CD4-positive, CD25-positive, alpha-beta regulatory T cell (primary cell): ENCODE measurements around the gene PRR7. TPM values are rescaled to one million over a fixed set of nuclear protein-coding genes. Genes with fewer than 3 reads are reported as not detected.

ENCODE experiments used
- ATAC-seq, 2 donors: fragments of 150-1000 bp; cut with Tn5 transposase; one replicate each; pipeline ENCODE4 v1.10.0; 2021; ENCODE audit warnings: low read depth in 2 of 2, moderate number of reproducible peaks in 2 of 2, moderate library complexity in 1 of 2
- DNase-seq, 3 donors: peaks; one replicate each; pipeline versions ENCODE4 v3.0.0 to v3.0.0-alpha.2; 2012 to 2022; ENCODE audit warnings: mixed read lengths in 1 of 3
- H3K27ac ChIP-seq: one replicate; pipeline ENCODE4 v1.7.0; 2013; ENCODE audit warnings: mild to moderate bottlenecking, low read length; ENCODE audit not compliant: insufficient read depth, poor library complexity, severe bottlenecking
- H3K27me3 ChIP-seq: one replicate; pipeline ENCODE4 v1.7.0; 2013; ENCODE audit warnings: low read length; ENCODE audit not compliant: control insufficient read depth, insufficient read depth
- H3K36me3 ChIP-seq: one replicate; pipeline ENCODE4 v1.7.0; 2013; ENCODE audit warnings: mild to moderate bottlenecking, low read length, moderate library complexity; ENCODE audit not compliant: control insufficient read depth, insufficient read depth
- H3K4me1 ChIP-seq: 2 replicates; pipeline ENCODE4 v1.7.0; 2013; ENCODE audit warnings: mild to moderate bottlenecking, low read length; ENCODE audit not compliant: insufficient read depth, control insufficient read depth, poor library complexity, severe bottlenecking
- H3K4me3 ChIP-seq: one replicate; pipeline ENCODE4 v1.7.0; 2013; ENCODE audit warnings: low read depth, mild to moderate bottlenecking, low read length, moderate library complexity
- H3K9me3 ChIP-seq, 2 experiments: 1 replicate in 1 of 2; 2 replicates in 1 of 2; pipeline ENCODE4 v1.7.0; 2013; ENCODE audit warnings: low read length in 2 of 2, mild to moderate bottlenecking in 1 of 2, moderate library complexity in 1 of 2; ENCODE audit not compliant: control insufficient read depth in 2 of 2
- H3K27ac Mint-ChIP-seq, 3 donors: one replicate each; pipeline ENCODE4 v1.8.0; 2020 to 2022; ENCODE audit warnings: mild to moderate bottlenecking in 3 of 3, mixed read lengths in 3 of 3, moderate library complexity in 2 of 3
- H3K27me3 Mint-ChIP-seq: one replicate; pipeline ENCODE4 v1.8.0; 2022; ENCODE audit warnings: mild to moderate bottlenecking, mixed read lengths
- H3K36me3 Mint-ChIP-seq: one replicate; pipeline ENCODE4 v1.8.0; 2020; ENCODE audit warnings: mixed read lengths
- H3K4me1 Mint-ChIP-seq, 4 donors: one replicate each; pipeline ENCODE4 v1.8.0; 2020 to 2022; ENCODE audit warnings: mixed read lengths in 4 of 4, mild to moderate bottlenecking in 1 of 4
- H3K4me3 Mint-ChIP-seq, 4 donors: one replicate each; pipeline ENCODE4 v1.8.0; 2020 to 2022; ENCODE audit warnings: mild to moderate bottlenecking in 4 of 4, mixed read lengths in 4 of 4, moderate library complexity in 3 of 4
- H3K9me3 Mint-ChIP-seq, 7 donors: one replicate each; pipeline ENCODE4 v1.8.0; 2020 to 2022; ENCODE audit warnings: mixed read lengths in 7 of 7, mild to moderate bottlenecking in 3 of 7, moderate library complexity in 2 of 7
- polyA plus RNA-seq, 4 donors: library from polyadenylated mRNA; unstranded; fragments of 300-500 nt; fragmentation: Illumina TruSeq; gene quantifications; one replicate each; pipeline ENCODE4 v1.2.3, GENCODE V29; 2021
- total RNA-seq: library from RNA; stranded (reverse); gene quantifications from one replicate; pipeline ENCODE4 v1.2.3, GENCODE V29; 2022

PRR7 gene
- total and polyA plus RNA-seq, 5 donors from 2014 or later: 10.2 to 21.8 (median 12.6) TPM

DNA sequence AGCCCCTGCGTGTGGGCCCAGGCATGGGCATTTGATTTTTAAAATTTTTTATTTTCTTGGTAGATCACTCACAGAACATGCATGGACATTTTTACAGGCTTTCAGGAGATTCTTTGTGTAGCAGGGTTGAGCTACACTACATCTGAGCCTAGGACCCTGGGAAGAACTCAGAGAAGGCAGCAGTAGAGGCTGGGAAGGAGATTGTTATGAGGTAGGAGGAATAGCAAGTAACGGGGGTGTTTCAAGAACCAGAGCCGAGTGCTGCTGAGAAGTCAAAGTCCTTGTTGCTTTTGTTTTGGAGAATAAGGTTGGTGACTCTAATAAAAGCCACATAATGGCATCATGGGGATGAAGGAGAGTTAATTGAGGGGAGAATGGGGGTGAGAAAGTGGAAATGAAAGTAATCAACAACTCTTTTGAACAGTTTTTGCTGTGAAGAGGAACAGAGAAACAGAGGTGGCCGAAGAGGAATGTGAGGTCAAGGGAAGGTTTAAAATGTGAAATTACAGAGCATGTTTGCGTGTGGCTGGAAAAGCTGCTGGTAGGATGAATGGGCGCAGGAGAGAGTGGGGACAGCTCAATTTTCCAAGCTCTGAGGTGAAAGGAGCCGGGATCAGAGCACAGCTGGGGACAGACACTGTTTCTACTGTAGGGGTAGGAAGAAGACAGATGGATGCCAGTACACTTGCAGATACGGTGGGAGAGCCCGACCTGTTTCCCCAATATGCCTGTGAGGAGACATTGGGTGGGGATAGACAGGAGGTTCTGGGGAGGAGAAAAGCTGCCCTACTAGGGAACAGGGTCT is 55.5 kb downstream of the PRR7 start:
- no peaks in the 10 kb centered on the region for H3K9me3 Mint-ChIP-seq
- H3K36me3 Mint-ChIP-seq: no peaks in the 10 kb centered on the region
- no peak overlapping the region for H3K4me3 ChIP-seq
- H3K9me3 ChIP-seq: no peaks in the 10 kb centered on the region
- ATAC-seq: no peak
- H3K4me3 Mint-ChIP-seq: peak overlapping the region in 1 of 4 donors; percentile 57
- no peak overlapping the region for H3K27ac ChIP-seq
- peaks cover 3% of the 10 kb centered on the region for H3K27me3 ChIP-seq
- peaks cover 0 to 18% (median 7%) of the 10 kb centered on the region in 4 donors for H3K4me1 Mint-ChIP-seq
- H3K4me1 ChIP-seq: peaks cover 15% of the 10 kb centered on the region
- no peak for DNase-seq
- H3K27me3 Mint-ChIP-seq: peaks cover 9% of the 10 kb centered on the region
- no peaks in the 10 kb centered on the region for H3K36me3 ChIP-seq
- H3K27ac Mint-ChIP-seq: no peak overlapping the region

DNA sequence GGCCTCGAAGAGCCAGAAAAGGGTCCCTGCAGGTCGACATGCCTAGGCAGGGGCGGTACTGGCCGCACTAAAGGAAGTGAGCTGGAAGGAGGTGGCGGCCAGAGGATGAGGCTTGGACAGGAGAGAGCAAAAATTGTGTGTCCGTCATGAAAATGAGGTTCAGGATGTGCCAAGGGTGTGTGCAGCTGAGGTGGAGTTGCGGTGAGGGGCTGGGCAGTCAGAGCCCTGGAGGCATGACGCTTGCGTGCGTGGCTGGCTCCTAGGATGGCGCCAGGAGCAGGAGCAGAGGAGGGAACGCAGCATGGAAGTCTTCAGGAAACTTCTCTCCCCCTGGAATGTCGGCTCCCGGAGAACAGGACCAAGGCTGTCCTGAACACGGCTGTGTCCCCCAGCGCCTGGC is 56.3 kb downstream of the PRR7 start:
- H3K9me3 Mint-ChIP-seq: no peaks in the 10 kb centered on the region
- H3K27ac ChIP-seq: no peak overlapping the region
- H3K4me3 Mint-ChIP-seq: no peak overlapping the region

DNA sequence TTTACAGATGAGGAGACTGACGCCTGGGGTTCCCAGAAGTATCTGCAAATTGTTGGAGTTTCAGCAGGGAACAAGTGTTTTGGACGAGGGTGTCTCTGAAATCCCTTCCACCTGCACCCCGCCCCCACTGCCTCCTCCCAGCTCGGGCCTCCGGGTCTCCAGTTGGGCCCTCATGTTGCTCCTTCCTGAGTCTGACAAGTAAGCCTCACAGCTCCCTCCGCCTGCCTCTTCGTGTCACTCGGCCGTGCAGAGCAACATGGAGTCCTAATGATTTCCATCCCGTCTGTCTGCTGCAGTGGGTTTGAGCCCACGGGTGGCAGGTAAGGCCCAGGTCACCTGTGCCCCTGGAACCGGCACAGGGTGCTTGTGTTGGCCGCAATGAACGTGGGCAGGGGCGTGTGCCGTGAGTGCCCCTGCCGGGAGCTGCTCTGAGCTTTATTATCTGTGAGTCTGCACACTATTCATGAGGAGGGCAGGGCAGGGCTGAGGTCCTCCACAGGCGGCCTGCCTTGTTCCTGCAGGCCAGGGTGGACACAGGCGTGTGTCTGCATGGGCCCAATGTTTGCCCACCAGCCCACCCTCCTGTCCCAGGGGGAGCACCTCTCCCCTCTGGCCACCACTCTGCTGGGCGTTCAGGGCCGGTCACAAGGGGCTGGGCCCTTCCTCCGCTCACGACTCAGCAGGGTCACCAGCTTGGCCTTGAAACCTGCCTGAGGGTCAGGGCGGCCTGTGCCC is 56.9 kb downstream of the PRR7 start:
- H3K9me3 Mint-ChIP-seq: no peaks in the 10 kb centered on the region
- peak overlapping the region in 1 of 3 donors; percentile 26 for H3K27ac Mint-ChIP-seq
- Histone ChIP-seq H3K4me3 (no peak overlapping the region), H3K27ac (no peak overlapping the region), H3K9me3 (no peaks in the 10 kb centered on the region), H3K36me3 (no peaks in the 10 kb centered on the region), H3K4me1 (peaks cover 4% of the 10 kb centered on the region), H3K27me3 (peaks cover 2% of the 10 kb centered on the region)
- H3K27me3 Mint-ChIP-seq: peaks cover 7% of the 10 kb centered on the region
- DNase-seq (no peak), ATAC-seq (no peak)
- no peaks in the 10 kb centered on the region for H3K36me3 Mint-ChIP-seq
- H3K4me1 Mint-ChIP-seq: peaks cover 0 to 11% (median 6%) of the 10 kb centered on the region in 4 donors
- H3K4me3 Mint-ChIP-seq: no peak overlapping the region

More for the DNA sequence above, 56.3 kb downstream of the PRR7 start:
- Histone ChIP-seq H3K27me3 (peaks cover 3% of the 10 kb centered on the region), H3K36me3 (no peaks in the 10 kb centered on the region), H3K4me1 (peaks cover 10% of the 10 kb centered on the region), H3K4me3 (no peak overlapping the region), H3K9me3 (no peaks in the 10 kb centered on the region)
- Mint-ChIP-seq H3K27ac (no peak overlapping the region), H3K27me3 (peaks cover 9% of the 10 kb centered on the region), H3K36me3 (no peaks in the 10 kb centered on the region), H3K4me1 (peaks cover 0 to 15% (median 7%) of the 10 kb centered on the region in 4 donors)
- ATAC-seq (no peak), DNase-seq (no peak)

DNA sequence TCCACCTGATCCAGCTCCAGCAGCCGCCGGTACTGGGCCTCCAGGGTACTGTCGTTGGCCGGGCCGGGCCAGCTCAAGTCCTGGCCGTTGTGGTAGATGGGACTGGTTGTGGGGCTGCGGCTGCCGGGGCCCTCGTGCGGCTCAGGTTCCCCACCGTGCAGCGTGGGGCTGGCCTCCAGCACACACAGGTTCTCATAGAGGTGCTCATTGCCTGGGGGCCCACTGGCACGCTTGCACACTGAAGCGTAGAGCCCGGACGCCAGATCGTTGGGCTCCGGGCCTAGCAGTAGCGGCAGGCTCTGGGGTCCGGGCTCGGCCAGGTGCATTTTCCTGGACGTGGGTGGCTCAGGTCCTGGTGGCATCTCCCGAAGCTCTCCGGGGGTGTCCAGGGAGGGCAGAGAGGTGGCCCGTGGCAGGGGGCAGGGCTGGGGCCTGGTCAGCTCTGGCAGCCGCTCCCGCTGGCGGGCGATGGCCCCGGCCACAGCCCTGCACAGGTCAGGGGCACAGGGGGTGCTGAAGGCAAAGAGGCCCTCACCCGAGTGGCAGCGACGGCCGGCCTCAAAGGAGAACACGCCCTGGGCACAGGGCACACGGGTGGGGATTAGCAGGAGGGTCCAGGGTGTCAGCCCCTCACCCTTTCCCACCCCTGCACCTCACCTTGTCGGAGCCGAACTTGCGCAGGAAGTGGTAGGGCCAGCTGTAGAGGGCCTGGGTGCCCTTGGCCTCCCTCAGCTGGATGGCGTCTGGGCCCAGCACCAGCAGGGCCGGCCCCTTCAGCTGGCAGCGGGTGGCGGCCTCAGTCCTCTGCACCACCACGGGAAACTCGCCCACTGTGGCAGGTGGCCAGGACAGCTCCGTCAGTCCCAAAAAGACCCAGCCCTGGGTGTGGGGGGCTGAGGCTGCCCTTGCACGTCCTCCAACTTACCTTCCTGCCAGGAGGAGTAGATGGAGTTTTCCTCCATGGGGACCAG is 57.8 kb downstream of the PRR7 start:
- peaks cover 0 to 8% (median 4%) of the 10 kb centered on the region in 4 donors for H3K4me1 Mint-ChIP-seq
- H3K36me3 ChIP-seq: no peaks in the 10 kb centered on the region
- ATAC-seq (no peak), DNase-seq (no peak)
- peaks cover 4% of the 10 kb centered on the region for H3K4me1 ChIP-seq
- H3K36me3 Mint-ChIP-seq: no peaks in the 10 kb centered on the region
- H3K9me3 ChIP-seq: no peaks in the 10 kb centered on the region
- no peak overlapping the region for H3K4me3 ChIP-seq
- H3K4me3 Mint-ChIP-seq: peak overlapping the region in 1 of 4 donors; percentile 87
- no peaks in the 10 kb centered on the region for H3K27me3 ChIP-seq
- H3K27ac Mint-ChIP-seq: no peak overlapping the region
- no peaks in the 10 kb centered on the region for H3K9me3 Mint-ChIP-seq
- H3K27me3 Mint-ChIP-seq: no peaks in the 10 kb centered on the region
- H3K27ac ChIP-seq: no peak overlapping the region

DNA sequence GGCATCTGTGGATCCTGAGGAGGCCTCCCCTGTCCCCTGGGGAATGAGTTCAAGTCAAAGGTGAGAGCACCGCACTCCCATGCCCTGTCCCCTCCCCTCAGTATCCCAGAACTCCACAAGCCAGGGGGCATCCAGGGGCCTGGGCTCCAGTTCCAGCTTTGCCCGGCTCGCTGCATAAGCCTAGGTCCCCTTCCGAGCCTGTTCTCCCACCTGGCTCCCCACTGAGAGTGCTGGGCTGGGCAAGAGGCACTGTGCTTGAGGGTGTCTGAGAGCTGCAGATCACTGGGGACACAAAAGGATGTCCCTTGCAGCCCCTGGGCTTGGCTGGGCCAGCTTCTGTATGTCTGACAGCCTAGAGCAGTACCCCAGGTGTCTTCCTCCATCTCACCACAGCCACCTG is 58.5 kb downstream of the PRR7 start:
- DNase-seq (no peak), ATAC-seq (no peak)
- H3K4me1 Mint-ChIP-seq: peaks cover 0 to 6% (median 4%) of the 10 kb centered on the region in 4 donors
- no peak overlapping the region for H3K27ac Mint-ChIP-seq
- H3K4me3 Mint-ChIP-seq: peak overlapping the region in 1 of 4 donors; percentile 87
- no peaks in the 10 kb centered on the region for H3K27me3 Mint-ChIP-seq
- no peaks in the 10 kb centered on the region for H3K9me3 Mint-ChIP-seq
- peaks cover 4% of the 10 kb centered on the region for H3K4me1 ChIP-seq
- no peak overlapping the region for H3K4me3 ChIP-seq
- H3K36me3 Mint-ChIP-seq: no peaks in the 10 kb centered on the region
- no peaks in the 10 kb centered on the region for H3K9me3 ChIP-seq
- no peak overlapping the region for H3K27ac ChIP-seq
- no peaks in the 10 kb centered on the region for H3K27me3 ChIP-seq
- no peaks in the 10 kb centered on the region for H3K36me3 ChIP-seq

Other genes starting within 250 kb of the PRR7 start
- 15.3 TPM for gene RAB24, start 143.1 kb upstream of the PRR7 start, total RNA-seq
- 10 to 100 TPM in 2 of 4 donors, 1 to 10 TPM in 2; 5.1 to 12.8 (median 10.1) TPM for gene RAB24, start 143.1 kb upstream of the PRR7 start, polyA plus RNA-seq
- 60.6 TPM for gene PRELID1, start 143.0 kb upstream of the PRR7 start, total RNA-seq
- 100 to 1,000 TPM; 185 to 210 (median 192) TPM for gene PRELID1, start 143.0 kb upstream of the PRR7 start, polyA plus RNA-seq
- gene MXD3, start 134.9 kb upstream of the PRR7 start, total RNA-seq: 8.7 TPM
- 1 to 10 TPM in 1 of 4 donors, under 1 TPM in 3; 0.36 to 2.8 (median 0.84) TPM for gene MXD3, start 134.9 kb upstream of the PRR7 start, polyA plus RNA-seq
- gene LMAN2, start 95.1 kb upstream of the PRR7 start, total RNA-seq: 77.9 TPM
- 100 to 1,000 TPM; 227 to 289 (median 240) TPM for gene LMAN2, start 95.1 kb upstream of the PRR7 start, polyA plus RNA-seq
- 93.3 TPM for gene RGS14, start 88.9 kb upstream of the PRR7 start, total RNA-seq
- gene RGS14, start 88.9 kb upstream of the PRR7 start, polyA plus RNA-seq: 10 to 100 TPM; 40.1 to 59.8 (median 52.7) TPM
- 0.20 TPM for gene SLC34A1, start 62.4 kb upstream of the PRR7 start, total RNA-seq
- gene SLC34A1, start 62.4 kb upstream of the PRR7 start, polyA plus RNA-seq: not detected
- not detected for gene PFN3, start 46.2 kb upstream of the PRR7 start, total RNA-seq
- gene PFN3, start 46.2 kb upstream of the PRR7 start, polyA plus RNA-seq: not detected
- 0.35 TPM for gene F12, start 37.2 kb upstream of the PRR7 start, total RNA-seq
- under 1 TPM in 3 of 4 donors, not detected in 1; 0.16 to 0.94 (median 0.20) TPM for gene F12, start 37.2 kb upstream of the PRR7 start, polyA plus RNA-seq
- 228 TPM for gene GRK6, start 20.1 kb upstream of the PRR7 start, total RNA-seq
- gene GRK6, start 20.1 kb upstream of the PRR7 start, polyA plus RNA-seq: 100 to 1,000 TPM in 2 of 4 donors, 10 to 100 TPM in 2; 79.2 to 127 (median 96.0) TPM
- 2.3 TPM for gene DBN1, start 26.8 kb downstream of the PRR7 start, total RNA-seq
- gene DBN1, start 26.8 kb downstream of the PRR7 start, polyA plus RNA-seq: under 1 TPM in 1 of 4 donors, not detected in 3; 0.13 TPM
- gene PDLIM7, start 50.8 kb downstream of the PRR7 start, total RNA-seq: 7.8 TPM
- 1 to 10 TPM; 1.6 to 2.7 (median 2.5) TPM for gene PDLIM7, start 50.8 kb downstream of the PRR7 start, polyA plus RNA-seq
- 1.5 TPM for gene DOK3, start 63.0 kb downstream of the PRR7 start, total RNA-seq
- under 1 TPM in 2 of 4 donors, not detected in 2; 0.13 to 0.17 TPM for gene DOK3, start 63.0 kb downstream of the PRR7 start, polyA plus RNA-seq
- 73.2 TPM for gene DDX41, start 70.1 kb downstream of the PRR7 start, total RNA-seq
- 10 to 100 TPM; 41.8 to 48.9 (median 46.0) TPM for gene DDX41, start 70.1 kb downstream of the PRR7 start, polyA plus RNA-seq
- gene FAM193B, start 107.7 kb downstream of the PRR7 start, total RNA-seq: 179 TPM
- gene FAM193B, start 107.7 kb downstream of the PRR7 start, polyA plus RNA-seq: 1 to 10 TPM; 2.8 to 4.1 (median 3.5) TPM
- 63.2 TPM for gene TMED9, start 145.4 kb downstream of the PRR7 start, total RNA-seq
- 100 to 1,000 TPM in 2 of 4 donors, 10 to 100 TPM in 2; 83.7 to 141 (median 108) TPM for gene TMED9, start 145.4 kb downstream of the PRR7 start, polyA plus RNA-seq
- gene B4GALT7, start 153.3 kb downstream of the PRR7 start, total RNA-seq: 24.2 TPM
- gene B4GALT7, start 153.3 kb downstream of the PRR7 start, polyA plus RNA-seq: 10 to 100 TPM; 18.3 to 19.5 (median 18.5) TPM